GM12891 (cell line): ENCODE data around the gene IRF4.

Experiments
- POLR2AphosphoS5 ChIP-seq: IDR thresholded peaks from 2 replicates; pipeline ENCODE4 v1.6.1; 2011; ENCODE audit warnings: low read depth, low read length, control low read depth
- TAF1 ChIP-seq: IDR thresholded peaks from 2 replicates; pipeline ENCODE4 v1.6.1; 2011; ENCODE audit warnings: low read depth, low read length, control low read depth

DNA sequence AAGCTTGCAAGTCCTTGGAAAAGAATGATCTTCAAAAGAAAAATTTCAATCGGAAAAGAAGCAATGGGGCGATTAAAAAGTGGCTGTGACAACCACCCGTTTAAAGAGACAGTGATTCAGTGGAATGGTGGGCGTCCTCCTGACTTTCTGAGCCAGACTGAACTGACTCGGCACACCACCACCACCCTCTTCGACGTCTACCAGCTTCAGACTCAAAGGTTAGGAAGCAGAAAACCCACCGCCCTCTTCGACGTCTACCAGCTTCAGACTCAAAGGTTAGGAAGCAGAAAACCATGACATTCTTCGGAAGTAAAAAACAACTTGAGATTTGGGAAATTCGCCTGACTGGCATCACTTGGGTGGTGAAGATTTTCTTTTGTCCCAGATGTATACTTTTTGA lies 28.3 kb upstream of the IRF4 start:
- TF ChIP-seq POLR2AphosphoS5 (no peak), TAF1 (no peak)
